SK-N-SH treated with all-trans-retinoic acid at 6 μM for 48 hours (cell line): ENCODE results near the gene PRX.

Experiments
- CSDC2 ChIP-seq: fragments of 250-450 bp; sonication (Bioruptor Pico); IDR thresholded peaks from 2 replicates; pipeline ENCODE4 v1.5.0; 2020; ENCODE audit warnings: mild to moderate bottlenecking, moderate library complexity
- GLIS3 ChIP-seq: fragments of 250-450 bp; sonication (Bioruptor Pico); IDR thresholded peaks from 2 replicates; pipeline ENCODE4 v1.5.0; 2020; ENCODE audit warnings: mild to moderate bottlenecking, moderate library complexity
- POU6F1 ChIP-seq: fragments of 250-450 bp; sonication (Bioruptor Pico); IDR thresholded peaks from 2 replicates; pipeline ENCODE4 v1.8.0; 2021; ENCODE audit warnings: low read depth, mild to moderate bottlenecking, moderate library complexity, borderline replicate concordance
- TOX ChIP-seq: fragments of 250-450 bp; sonication (Bioruptor Pico); IDR thresholded peaks from 2 replicates; pipeline ENCODE4 v1.8.0; 2021; ENCODE audit warnings: mild to moderate bottlenecking, moderate library complexity, borderline replicate concordance
- TSHZ2 ChIP-seq: fragments of 250-450 bp; sonication (Bioruptor Pico); IDR thresholded peaks from 2 replicates; pipeline ENCODE4 v1.5.0; 2020; ENCODE audit warnings: mild to moderate bottlenecking, moderate library complexity
- ZFP30 ChIP-seq: fragments of 450-650 bp; formaldehyde crosslinking; IDR thresholded peaks from 2 replicates; pipeline ENCODE4 v1.5.0; 2022; ENCODE audit warnings: mild to moderate bottlenecking, moderate library complexity
- ZNF8 ChIP-seq: fragments of 450-650 bp; formaldehyde crosslinking; IDR thresholded peaks from 2 replicates; pipeline ENCODE4 v1.5.0; 2020; ENCODE audit warnings: mild to moderate bottlenecking, moderate library complexity

- TF ChIP-seq TOX (CRISPR knock-in tag), result no peak
- no peak for TF ChIP-seq POU6F1 (CRISPR knock-in tag)
- no peak for TF ChIP-seq GLIS3 (CRISPR knock-in tag)
- no peak for TF ChIP-seq TSHZ2 (CRISPR knock-in tag)
- no peak for TF ChIP-seq ZFP30 (CRISPR knock-in tag)
- TF ChIP-seq CSDC2 (CRISPR knock-in tag), result no peak
- no peak for TF ChIP-seq ZNF8 (CRISPR knock-in tag)
Observed at GRCh38 chr19:40411125-40411842, 1.9 kb downstream of the PRX start.
